IPS DF 4.7 (cell line): ENCODE data around the gene PCK1.

Experiments used
- DNase-seq: peaks from one replicate; pipeline ENCODE4 v3.0.0-alpha.2; 2013; ENCODE audit warnings: low spot score; ENCODE audit errors: extremely low read depth

PCK1 gene

DNA sequence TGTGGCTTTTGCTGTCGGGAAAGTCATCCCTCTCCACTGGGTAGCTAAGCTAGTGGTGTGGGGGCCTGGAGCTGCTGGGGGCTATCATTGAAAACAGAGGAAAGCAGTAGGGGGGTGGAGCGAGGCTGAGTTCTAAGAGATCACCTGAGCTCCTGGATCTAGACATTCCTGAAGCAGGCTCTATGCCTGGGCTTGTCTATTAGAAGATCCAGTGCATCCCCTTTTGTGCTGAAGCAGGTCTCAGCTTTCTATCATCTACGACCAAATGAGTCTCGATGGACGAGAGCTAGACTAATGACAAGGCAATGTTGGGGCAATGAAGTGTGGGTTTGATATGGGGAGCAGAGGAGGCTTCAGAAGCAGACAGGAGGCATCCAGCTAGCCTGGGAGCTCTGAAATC lies 40.8 kb downstream of the PCK1 start:
- no peak for DNase-seq

DNA sequence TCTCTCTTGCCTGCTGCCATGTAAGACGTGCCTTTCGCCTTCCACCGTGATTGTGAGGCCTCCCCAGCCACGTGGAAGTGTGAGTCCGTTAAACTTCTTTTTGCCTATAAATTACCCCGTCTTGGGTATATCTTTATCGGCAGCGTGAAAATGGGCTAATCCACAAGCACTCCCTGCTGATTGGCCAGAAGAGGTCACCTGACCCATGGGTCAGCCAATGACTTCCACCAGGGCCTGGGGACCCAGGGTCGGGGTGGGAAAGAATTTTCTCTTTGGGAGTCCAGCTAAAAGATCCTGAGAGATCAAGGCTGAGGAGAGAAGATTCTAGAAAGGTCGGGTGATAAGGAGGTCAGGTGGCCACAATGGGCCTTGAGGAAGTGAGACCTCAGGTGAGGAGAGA lies 42.2 kb downstream of the PCK1 start:
- DNase-seq = no peak

DNA sequence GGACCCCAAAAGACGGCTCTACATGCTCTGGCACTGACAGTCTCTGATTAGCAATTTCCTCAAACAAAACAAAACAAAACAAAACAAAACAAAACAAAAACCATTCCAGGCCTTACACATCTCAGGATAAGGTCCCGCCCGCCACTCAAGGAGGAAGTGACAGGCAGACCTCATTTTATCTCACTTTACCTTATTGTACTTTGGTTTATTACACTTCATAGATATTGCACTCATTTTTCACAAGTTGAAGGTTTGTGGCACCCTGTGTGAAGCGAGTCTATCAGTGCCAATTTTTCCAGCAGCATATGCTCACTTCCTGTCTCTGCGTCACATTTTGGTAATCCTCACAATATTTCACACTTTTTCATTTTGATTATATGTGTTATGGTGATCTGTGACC lies 44.1 kb downstream of the PCK1 start:
- no peak for DNase-seq

DNA sequence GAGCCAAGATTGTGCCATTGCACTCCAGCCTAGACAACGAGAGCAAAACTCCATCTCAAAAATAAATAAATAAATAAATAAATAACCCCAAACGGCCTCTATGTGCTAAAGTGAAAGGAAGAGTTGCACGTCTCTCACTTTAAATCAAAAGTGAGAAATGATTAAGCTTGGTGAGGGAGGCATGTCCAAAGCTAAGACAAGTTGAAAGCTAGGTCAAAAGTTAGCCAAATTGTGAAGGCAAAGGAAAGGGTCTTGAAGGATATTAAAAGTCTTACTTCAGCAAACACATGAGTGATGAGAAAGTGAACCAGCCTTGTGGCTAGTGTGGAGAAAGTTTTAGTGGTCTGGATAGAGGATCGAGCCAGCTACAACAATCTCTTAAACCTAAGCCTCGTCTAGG lies 45.0 kb downstream of the PCK1 start:
- DNase-seq = no peak

DNA sequence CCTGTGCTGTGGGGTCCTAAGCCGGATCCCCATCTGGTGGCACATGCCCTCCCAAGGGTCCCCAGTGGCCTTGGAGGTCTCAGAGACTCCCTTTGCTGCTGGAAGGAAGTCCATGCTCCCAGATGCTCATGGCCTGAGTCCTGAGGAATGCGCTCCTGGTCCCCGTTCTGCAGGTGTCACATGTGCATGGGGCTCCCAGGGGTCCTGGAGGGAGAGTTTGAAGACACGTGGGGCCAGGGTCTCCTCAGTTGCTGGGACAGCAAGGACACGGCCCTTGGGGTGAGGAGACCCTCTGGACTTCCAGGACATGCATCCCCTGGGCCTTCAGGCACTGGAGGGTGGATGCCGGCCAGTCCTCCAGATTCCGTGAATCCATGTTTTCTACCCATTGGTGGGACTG lies 47.6 kb downstream of the PCK1 start:
- DNase-seq = no peak

GRCh38 chr20:57609086-57609841 lies 48.4 kb downstream of the PCK1 start:
- DNase-seq = no peak

- DNase-seq = no peak
These were observed 48.9 kb downstream of the PCK1 start for GRCh38 chr20:57609842-57610167.

DNA sequence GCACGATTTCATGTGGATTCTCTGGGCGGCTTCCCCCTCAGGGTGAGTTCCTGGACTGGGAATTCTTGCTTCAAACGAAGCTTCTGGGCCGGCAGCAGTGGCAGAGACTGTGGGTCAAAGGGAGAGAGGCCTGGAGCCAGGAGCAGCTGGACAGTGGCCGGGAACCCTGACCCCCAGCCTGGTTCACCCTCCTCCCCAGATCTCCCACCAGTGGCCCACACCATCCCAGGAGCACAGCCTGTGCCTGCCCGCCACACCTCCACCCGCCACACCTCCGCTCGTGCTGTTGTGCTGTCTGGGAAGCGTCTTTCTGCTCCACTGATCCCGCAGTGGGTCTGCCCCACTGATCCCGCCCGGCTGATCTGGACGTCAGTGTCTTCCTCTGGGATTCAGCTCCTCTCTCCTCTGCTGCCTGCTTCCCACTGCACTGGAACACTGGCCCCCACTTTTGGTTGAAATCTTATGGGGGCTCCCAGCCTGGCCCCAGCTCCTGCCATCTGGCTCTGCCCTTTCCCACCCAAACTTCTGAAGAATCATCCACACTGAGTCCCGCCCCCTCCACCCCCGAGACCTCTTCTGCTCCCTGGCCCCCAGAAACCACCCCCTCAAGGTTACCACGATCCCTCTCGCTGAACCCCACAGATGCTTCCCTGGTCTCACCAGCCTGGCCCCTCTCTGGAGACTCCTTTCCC lies 49.5 kb downstream of the PCK1 start:
- no peak for DNase-seq

DNA sequence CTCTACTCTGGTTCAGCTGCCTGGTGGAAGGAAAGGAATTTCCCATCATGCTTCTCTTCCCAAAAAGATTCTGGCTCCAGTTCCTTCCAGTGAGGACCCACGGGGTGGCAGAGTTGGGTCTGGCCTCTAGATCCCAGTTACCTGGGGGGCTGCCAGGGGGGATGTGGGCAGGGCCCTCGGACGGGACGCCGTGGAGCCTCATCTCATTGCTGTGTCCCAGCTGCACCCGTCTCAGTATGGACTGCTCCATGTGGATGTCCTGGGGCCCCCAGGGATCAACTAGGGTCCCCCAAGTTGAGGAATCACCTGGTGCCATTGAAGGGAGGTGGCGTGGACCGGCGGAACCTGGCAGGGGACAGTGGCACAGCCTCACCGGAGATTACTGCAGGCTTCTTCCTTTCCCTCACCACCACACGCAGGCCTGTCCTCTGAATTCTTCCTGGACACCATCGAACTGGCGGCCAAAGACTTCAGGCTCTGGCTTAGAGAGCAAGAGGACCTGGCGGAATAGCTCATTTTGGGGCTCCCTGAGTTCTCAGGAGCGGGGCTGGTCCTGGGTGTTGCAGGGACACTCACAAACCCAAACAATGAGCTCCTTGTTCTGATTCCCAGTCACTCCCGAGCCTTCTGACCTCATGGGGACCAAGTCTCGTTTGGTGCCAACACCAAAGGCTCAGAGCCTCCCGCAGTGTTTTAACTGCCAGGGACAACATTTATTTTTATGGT lies 50.8 kb downstream of the PCK1 start:
- DNase-seq = no peak

- no peak for DNase-seq
These were observed 51.5 kb downstream of the PCK1 start for GRCh38 chr20:57612436-57612835.

- DNase-seq = no peak
These were observed 52.0 kb downstream of the PCK1 start for GRCh38 chr20:57612916-57613315.

DNA sequence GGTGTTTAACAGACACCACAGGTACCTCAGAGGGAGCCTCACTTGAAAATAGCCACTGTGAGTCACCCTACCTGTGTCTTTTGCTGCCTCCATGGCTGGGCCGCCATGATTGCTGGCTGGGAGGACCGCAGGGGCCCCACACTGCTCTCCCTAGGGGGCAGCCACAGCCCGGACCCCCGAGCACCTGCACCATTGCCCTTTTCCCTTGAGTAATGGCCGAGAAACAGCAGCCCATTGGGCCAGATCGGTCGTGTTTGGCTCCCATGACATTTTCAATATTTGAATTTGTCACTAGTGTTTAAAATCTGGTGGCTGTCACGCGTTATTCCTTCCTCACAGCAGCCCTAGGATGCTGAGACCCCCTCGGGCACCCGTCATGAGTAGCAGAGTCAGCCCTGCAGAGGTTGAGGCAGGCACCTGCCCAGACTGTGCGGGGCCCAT lies 52.6 kb downstream of the PCK1 start:
- no peak for DNase-seq

- DNase-seq = no peak
These were observed 53.9 kb downstream of the PCK1 start for GRCh38 chr20:57614490-57615444.

- DNase-seq = no peak
These were observed 54.5 kb downstream of the PCK1 start for GRCh38 chr20:57615445-57615811.

DNA sequence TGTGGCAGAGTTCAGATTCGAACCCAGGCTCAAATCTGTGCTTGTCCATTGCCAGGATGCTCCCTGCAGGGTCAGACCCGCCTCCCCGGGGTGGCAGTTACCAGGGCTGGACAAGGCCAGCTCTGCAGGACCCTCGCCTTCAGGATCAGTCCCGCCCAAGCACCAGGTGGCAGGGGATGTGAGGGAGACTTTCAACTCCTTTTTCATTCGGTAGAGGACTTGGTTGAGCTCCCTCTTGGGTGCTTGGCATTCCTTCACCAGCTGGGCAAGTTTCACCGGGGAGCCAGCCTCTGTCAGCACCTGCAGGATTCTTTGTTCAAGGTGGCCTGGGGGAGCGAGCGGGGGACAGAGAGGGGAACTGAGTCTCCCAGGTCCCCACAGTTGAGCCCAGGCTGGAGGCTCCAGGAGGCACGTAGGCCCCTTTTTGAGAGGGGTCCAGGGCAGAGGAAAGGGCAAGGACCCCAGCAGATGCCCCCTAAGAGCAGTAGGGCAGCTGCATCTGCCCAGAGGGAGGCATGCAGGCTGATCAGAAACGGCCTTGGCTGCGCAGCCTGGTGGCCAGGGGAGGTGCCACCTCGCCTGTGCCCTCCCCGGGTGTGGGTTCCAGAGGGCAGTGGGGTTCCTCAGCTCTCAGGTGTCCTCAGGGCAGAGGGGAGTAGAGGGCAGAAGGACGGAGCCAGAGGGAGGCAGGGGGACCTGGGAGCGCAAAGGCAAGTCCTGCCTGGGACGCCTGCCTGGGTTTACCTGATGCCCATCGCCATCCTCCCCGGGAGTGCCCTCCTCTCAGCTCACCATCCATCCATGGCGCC lies 55.4 kb downstream of the PCK1 start:
- no peak for DNase-seq

DNA sequence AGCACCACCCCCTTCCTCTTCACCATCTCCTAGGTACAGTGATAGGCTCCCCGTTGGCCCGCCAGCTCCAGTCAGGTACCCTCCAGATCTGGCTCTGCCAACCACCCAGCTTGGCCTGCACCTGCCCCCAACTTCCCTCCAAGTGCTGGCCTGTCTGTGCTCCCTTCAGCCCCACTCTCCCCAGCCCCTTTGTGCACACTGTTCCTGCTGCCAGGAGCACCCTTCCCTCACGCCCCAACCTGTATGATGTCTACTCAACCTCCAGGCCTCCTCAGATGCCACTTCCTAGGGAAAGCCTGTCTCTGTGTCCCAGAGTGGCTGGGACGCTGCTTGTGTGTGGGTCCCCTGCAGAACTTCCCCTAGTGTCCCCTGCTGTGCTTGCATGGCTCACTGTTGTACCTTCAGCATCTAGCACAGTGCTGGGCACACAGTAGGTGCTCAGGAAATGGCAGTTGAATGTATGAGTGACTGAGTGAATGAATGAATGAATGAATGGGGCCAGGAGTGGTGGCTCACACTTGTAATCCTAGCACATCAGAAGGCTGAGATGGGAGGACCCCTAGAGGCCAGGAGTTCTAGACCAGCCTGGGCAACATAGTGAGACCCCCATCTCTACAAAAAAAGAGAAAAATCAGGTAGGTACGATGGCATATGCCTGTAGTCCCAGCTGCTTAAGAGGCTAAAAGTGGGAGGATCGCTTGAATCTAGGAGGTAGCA lies 56.3 kb downstream of the PCK1 start:
- no peak for DNase-seq
